Chondrocyte (in vitro differentiated cells): ENCODE results near the gene MTHFD1L. TPM values are rescaled to one million over a fixed set of nuclear protein-coding genes. Genes with fewer than 3 reads are reported as not detected.

Experiments used
- DNase-seq: peaks from one replicate; pipeline ENCODE4 v3.0.0; 2021; ENCODE audit warnings: mixed read lengths, low spot score
- H3K27ac Mint-ChIP-seq: one replicate; pipeline ENCODE4 v1.8.0; 2021; ENCODE audit warnings: mild to moderate bottlenecking, moderate library complexity, mixed read lengths; ENCODE audit not compliant: unreplicated experiment
- H3K27me3 Mint-ChIP-seq: 2 replicates; pipeline ENCODE4 v1.8.0; 2021; ENCODE audit warnings: low read depth, mixed read lengths
- H3K36me3 Mint-ChIP-seq: 2 replicates; pipeline ENCODE4 v1.8.0; 2021; ENCODE audit warnings: low read depth, mixed read lengths
- H3K4me1 Mint-ChIP-seq: 2 replicates; pipeline ENCODE4 v1.8.0; 2021; ENCODE audit warnings: low read depth, mild to moderate bottlenecking, mixed read lengths
- H3K4me3 Mint-ChIP-seq: one replicate; pipeline ENCODE4 v1.8.0; 2021; ENCODE audit warnings: mild to moderate bottlenecking, moderate library complexity, mixed read lengths; ENCODE audit not compliant: unreplicated experiment
- H3K9me3 Mint-ChIP-seq: 2 replicates; pipeline ENCODE4 v1.8.0; 2021; ENCODE audit warnings: low read depth, mixed read lengths
- total RNA-seq: library from RNA; stranded (reverse); gene quantifications from 3 replicates; pipeline ENCODE4 v1.2.1, GENCODE V29; 2021
- TF ChIP-seq, protein P1 (sequence below): fragments of 200-600 bp; sonication (generic); IDR thresholded peaks from 2 replicates; pipeline ENCODE4 v1.5.0; 2021; ENCODE audit warnings: antibody characterized with exemption, mild to moderate bottlenecking, moderate library complexity

The MTHFD1L gene
- total RNA-seq, 1 donor from 2014 or later: 93.7 TPM

DNA sequence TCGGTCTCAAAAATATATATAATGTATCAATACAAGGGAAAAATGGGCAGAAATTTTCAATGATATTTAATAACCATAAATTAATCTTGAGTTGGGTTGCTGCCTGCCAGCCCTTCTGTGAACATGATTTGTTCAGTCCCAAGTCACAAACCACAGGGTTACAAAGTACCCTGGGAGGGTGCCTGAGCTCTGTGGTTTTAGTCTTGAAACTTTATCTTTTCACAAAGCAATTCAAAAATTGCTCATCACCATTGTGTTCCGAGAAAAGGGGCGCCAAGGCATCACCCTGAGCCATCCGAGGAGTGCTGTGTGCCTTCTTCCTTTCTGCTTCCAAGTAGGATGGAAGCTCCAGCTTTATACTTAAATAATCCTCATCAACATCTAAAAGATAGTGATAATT, 232.7 kb downstream of the MTHFD1L start:
- Mint-ChIP-seq H3K9me3 (no peaks in the 10 kb centered on the region), H3K4me3 (no peak overlapping the region), H3K36me3 (peaks cover 25% of the 10 kb centered on the region), H3K27ac (no peak overlapping the region), H3K27me3 (no peaks in the 10 kb centered on the region), H3K4me1 (peaks cover 22% of the 10 kb centered on the region)
- TF ChIP-seq, protein P1, sequence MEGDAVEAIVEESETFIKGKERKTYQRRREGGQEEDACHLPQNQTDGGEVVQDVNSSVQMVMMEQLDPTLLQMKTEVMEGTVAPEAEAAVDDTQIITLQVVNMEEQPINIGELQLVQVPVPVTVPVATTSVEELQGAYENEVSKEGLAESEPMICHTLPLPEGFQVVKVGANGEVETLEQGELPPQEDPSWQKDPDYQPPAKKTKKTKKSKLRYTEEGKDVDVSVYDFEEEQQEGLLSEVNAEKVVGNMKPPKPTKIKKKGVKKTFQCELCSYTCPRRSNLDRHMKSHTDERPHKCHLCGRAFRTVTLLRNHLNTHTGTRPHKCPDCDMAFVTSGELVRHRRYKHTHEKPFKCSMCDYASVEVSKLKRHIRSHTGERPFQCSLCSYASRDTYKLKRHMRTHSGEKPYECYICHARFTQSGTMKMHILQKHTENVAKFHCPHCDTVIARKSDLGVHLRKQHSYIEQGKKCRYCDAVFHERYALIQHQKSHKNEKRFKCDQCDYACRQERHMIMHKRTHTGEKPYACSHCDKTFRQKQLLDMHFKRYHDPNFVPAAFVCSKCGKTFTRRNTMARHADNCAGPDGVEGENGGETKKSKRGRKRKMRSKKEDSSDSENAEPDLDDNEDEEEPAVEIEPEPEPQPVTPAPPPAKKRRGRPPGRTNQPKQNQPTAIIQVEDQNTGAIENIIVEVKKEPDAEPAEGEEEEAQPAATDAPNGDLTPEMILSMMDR: no peak
- no peak for DNase-seq

DNA sequence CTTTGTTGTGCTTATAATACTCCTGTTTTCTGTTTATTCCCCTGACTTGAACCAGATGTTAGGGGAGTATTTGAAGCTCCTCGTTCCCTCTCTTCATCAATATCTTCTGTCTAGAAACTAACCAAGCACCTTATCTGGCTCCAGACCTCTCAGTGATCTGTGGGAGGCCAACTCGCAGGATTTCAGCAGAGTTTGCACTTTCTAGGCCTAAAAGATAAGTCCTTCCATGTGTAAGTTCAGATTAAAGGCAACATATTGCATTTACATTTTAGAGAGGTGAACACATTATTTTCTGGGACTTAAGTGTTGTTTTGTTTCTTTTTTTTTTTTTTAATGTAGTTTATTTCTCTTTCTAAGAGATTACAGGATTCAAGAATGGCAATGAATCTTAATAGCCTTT, 234.8 kb downstream of the MTHFD1L start:
- Mint-ChIP-seq H3K27me3 (no peaks in the 10 kb centered on the region), H3K27ac (no peak overlapping the region), H3K4me3 (no peak overlapping the region), H3K4me1 (peaks cover 22% of the 10 kb centered on the region), H3K9me3 (no peaks in the 10 kb centered on the region), H3K36me3 (peaks cover 22% of the 10 kb centered on the region)
- TF ChIP-seq, protein P1: no peak
- DNase-seq: no peak

DNA sequence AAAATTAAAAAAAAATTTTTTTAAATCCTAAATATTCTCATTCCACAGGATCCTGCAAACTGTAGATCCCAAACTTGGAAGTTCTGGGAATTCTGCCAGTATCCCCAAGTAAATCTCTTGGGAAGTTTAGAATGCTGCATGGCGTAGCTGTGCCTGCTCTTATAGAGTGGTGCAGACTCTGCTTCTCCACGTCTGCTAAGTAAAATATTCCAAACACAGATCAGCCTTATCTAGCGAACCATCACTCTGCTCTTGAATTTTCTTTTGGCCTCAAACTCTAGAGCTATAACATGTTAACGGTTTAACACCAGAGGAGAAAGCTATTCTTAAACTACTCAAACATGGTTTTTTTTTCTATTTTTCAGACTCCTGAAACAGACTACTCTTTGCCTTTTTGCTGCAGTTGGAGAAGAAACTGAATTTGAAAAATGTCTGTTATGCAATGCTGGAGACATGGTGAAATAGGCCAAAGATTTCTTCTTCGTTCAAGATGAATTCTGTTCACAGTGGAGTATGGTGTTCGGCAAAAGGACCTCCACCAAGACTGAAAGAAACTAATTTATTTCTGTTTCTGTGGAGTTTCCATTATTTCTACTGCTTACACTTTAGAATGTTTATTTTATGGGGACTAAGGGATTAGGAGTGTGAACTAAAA, 235.8 kb downstream of the MTHFD1L start:
- TF ChIP-seq, protein P1: no peak
- peaks cover 20% of the 10 kb centered on the region for H3K36me3 Mint-ChIP-seq
- DNase-seq: no peak
- H3K9me3 Mint-ChIP-seq: no peaks in the 10 kb centered on the region
- H3K27ac Mint-ChIP-seq: peak overlapping the region; percentile 80
- no peaks in the 10 kb centered on the region for H3K27me3 Mint-ChIP-seq
- H3K4me3 Mint-ChIP-seq: peak overlapping the region; percentile 9
- peaks cover 20% of the 10 kb centered on the region for H3K4me1 Mint-ChIP-seq

DNA sequence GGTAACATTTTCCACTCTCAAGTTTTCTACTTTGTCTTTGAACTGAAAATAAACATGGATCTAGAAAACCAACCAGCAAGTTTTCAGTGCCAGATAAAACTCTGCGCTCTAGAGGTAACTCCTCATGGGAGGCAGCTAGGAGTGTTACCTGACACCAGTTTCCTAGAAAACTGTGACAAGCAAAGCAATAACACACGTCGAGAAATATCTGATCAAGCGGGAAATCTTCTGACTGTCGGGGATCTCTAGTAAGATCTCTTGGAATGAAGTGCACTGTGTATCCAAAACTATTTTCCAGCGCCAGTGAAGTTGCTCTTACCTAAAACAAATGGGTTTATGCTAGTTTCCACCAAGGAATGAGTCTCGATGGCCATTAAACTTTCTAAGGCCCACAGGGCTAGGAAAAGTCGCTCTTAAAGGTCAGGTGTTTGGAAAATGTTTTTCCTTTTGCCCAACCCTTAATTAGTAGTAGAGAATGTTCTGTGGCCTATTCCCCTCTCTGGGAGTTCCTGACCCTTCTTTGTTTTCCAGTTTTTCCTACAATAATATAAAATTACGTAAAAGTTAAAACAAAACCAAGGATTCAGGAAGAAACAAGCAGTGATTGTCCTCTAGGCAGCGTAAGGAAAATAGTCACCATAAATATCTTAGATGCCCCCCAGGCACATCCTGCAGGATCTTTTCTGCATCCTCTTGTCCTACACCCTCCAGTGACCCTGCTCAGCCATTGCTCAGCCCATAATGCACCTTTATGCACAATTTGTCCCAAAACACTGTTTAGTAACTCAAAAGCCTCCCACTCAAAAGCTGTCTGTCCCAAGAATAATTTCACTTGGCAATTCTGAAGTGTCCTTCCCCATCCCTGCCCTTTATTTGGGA, 236.6 kb downstream of the MTHFD1L start:
- Mint-ChIP-seq H3K27me3 (no peaks in the 10 kb centered on the region), H3K9me3 (no peaks in the 10 kb centered on the region), H3K4me1 (peaks cover 14% of the 10 kb centered on the region), H3K27ac (peak overlapping the region; percentile 80), H3K4me3 (peak overlapping the region; percentile 9), H3K36me3 (peaks cover 20% of the 10 kb centered on the region)
- DNase-seq: no peak
- TF ChIP-seq, protein P1: no peak

DNA sequence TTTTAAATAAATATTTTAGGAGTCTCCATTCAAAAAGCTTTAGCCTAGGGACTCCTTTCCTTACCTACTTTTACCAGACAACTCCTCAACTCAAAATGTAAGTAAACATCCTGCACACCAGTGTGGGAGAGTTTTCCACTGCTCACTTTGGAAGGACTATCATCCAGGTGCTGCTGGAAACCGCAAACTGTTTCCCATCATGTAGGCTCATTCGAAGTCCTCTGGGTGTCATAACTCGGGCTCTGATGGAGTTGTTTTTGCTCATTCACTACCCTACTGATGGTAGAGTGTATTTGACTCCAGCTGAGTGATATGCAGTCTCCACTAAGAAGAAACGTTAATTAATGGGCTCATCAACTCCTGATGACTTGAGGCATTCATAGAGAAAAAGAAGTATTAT, 237.8 kb downstream of the MTHFD1L start:
- H3K27ac Mint-ChIP-seq: no peak overlapping the region

More for the DNA sequence above, 237.8 kb downstream of the MTHFD1L start:
- Mint-ChIP-seq H3K9me3 (no peaks in the 10 kb centered on the region), H3K36me3 (peaks cover 17% of the 10 kb centered on the region), H3K4me3 (no peak overlapping the region), H3K4me1 (peaks cover 14% of the 10 kb centered on the region), H3K27me3 (no peaks in the 10 kb centered on the region)
- TF ChIP-seq, protein P1: no peak
- DNase-seq: no peak
